NCI-H345 (cell line): ENCODE measurements around the gene KANSL2.
"Not testable (repeated sequence)": the region's sequence is repeated elsewhere in the genome, so short reads cannot be mapped to it uniquely, and the experiment has no call there.

ENCODE experiments used
- DNase-seq: peaks from one replicate; lab custom pipeline; 2025; lab: John Stamatoyannopoulos, UW

The KANSL2 gene

DNA sequence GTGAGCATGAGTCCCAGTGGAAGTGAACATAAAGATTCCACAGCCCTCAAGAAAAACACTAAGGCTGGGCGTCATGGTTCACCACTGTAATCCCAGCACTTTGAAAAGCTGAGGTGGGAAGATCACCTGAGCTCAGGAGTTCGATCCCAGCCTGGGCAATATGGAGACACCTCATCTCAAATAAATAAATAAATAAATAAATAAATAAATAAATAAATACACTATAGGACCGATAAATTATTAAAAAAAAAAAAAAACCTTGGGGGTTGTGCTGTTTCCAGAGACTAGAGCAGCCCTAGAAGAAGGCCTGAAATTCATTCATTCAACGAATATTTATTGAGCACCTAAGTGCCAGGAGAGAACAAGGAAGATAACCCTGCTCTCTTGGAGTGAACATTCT lies 1.5 kb upstream of the KANSL2 start:
- no peak for DNase-seq

- DNase-seq: no peak
Measured at GRCh38 chr12:48682927-48683326, 889 bp upstream of the KANSL2 start.

DNA sequence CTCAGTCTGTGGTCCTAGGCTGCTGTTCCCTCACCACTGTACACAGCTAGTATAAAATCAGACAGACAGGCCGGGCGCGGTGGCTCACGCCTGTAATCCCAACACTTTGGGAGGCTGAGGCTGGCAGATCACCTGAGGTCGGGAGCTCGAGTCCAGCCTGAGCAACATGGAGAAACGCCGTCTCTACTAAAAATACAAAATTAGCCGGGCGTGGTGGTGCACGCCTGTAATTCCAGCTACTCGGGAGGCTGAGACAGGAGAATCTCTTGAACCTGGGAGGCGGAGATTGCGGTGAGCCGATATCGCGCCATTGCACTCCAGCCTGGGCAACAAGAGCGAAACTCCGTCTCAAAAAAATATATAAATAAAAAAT lies 481 bp upstream of the KANSL2 start:
- not testable (repeated sequence) for DNase-seq

- DNase-seq: no peak
Measured at GRCh38 chr12:48681399-48681709, 684 bp downstream of the KANSL2 start.

DNA sequence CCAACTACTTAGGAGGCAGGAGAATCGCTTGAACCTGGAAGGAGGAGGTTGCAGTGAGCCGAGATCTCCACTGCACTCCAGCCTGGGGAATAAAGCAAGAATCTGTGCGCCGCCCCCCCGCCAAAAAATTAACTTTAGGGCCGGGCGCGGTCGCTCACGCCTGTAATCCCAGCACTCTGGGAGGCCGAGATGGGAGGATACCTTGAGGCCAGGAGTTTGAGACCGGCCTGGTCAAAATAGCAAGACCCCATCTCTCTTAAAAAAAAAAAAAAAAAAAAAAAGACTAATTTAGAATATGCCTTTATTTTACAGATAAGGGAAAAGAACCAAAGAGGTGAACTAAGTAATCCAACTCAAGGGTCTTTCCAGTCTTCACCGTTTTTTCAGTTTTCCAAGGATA lies 1.2 kb downstream of the KANSL2 start:
- no peak for DNase-seq

DNA sequence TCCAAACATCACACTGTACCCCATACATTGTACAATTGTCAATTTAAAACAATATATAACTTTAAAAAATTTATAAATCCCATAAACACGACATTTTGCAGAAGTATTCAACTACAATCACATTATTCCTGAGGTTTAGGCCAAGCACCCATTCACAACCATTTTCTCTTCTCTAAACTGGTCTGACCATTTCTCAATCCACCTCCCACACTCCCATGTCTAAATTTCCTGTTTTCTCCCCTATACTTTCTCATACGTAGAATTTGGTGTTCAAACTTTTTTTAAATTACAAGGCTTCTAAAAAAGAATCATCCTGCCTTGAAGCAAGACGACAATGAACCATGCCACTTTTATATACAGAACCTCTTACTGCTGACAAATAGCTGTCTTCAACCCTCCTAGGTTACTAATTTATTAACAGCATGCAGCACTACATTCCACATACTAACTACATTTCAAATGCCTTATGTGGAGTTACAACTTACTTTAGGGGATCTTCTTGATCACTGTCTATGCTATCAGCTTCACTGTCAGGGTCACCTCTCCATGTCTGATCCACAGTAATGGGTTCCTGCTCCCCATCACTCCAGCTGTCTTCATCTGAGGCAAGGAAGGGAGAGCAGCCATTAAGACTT lies 3.4 kb downstream of the KANSL2 start:
- DNase-seq: no peak

GRCh38 chr12:48671231-48671856 lies 10.7 kb downstream of the KANSL2 start:
- no peak for DNase-seq

DNA sequence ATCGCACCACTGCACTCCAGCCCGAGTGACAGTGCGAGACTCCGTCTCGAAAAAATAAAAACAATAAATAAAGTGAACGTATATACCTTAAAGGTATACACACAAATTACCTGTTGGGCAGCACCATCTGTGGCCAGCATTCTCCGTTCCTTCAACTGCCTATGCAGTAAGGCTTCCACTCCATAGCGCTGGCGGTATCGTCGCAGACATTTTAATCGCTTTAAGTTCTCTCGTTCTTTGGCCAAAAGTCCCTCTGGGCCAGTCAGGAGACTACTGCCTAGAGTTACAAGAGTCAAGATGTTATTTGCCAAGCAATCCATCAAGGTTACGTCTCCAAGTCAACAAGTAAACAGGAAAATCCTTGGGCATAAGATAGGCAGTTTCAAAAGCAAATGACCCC lies 13.0 kb downstream of the KANSL2 start:
- DNase-seq: no peak

DNA sequence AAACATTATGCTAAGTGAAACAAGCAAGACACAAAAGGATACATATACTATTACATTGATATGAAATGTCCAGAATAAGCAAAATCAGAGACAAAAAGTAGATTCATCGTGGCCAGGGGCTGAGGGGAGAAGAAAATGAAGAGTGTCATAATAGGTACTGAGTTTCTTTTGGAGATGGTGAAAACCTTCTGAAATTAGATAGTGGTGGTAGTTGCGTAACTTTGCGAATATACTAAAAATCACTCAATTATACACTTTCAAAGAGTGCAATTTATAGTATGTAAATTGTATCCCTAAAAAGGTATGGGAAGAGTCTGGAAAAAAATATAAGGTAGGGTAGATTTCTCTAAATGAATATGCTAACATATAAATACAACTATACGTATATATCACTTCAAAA lies 22.2 kb downstream of the KANSL2 start:
- DNase-seq: no peak

DNA sequence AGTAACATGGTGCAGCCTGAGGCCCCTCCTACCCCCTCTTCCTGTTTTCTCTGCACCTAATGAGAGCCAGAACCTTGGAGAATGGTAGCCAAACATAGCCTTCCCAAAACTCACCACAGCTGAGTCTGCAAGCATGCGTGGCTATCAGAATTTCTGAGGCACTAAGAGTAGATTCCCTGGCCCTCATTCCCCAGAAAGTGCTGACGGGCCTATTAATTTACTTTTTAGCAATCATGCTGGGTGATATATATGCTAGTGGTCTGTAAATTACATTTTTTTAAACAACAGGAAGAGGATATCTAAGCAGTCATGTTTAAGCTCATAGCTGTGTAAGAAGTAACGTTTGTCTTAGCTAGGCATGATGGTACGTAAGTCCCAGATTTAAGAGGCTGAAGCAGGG lies 30.4 kb downstream of the KANSL2 start:
- DNase-seq: no peak

GRCh38 chr12:48645354-48645753 lies 36.7 kb downstream of the KANSL2 start:
- DNase-seq: not testable (repeated sequence)

DNA sequence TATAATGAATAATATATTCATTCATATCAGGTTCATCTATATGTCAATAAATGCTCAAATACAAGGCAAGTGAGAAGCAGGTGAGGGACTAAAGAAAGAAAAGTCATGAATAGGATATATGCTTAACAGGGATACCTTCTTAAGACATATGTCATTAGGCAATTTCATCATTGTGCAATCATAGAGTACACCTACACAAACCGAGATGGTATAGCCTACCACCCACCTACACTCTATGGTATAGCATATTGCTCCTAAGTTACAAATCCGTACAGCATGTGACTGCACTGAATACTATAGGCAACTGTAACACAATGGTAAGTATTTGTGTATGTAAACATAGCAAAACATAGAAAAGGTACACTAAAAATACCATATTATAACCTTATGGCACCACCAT lies 39.0 kb downstream of the KANSL2 start:
- DNase-seq: no peak

DNA sequence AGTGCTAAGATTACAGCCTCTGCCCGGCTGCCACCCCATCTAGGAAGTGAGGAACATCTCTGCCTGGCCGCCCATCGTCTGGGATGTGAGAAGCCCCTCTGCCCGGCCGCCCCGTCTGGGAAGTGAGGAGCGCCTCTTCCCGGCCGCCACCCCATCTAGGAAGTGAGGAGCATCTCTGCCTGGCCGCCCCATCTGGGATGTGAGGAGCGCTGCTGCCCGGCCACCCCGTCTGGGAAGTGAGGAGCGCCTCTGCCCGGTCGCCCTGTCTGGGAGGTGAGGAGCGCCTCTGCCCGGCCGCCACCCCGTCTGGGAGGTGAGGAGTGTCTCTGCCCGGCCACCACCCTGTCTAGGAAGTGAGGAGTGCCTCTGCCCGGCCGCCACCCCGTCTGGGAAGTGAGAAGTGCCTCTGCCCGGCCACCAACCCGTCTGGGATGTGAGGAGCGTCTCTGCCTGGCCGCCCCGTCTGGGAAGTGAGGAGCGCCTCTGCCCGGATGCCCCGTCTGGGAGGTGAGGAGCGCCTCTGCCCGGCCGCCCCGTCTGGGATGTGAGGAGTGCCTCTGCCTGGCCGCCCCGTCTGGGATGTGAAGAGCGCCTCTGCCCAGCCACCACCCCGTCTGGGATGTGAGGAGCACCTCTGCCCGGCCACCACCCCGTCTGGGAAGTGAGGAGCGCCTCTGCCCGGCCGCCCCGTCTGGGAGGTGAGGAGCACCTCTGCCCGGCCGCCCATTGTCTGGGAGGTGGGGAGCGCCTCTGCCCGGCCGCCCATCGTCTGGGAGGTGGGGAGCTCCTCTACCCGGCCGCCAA lies 40.1 kb downstream of the KANSL2 start:
- not testable (repeated sequence) for DNase-seq

- no peak for DNase-seq
Measured at GRCh38 chr12:48640854-48641253, 41.2 kb downstream of the KANSL2 start.

GRCh38 chr12:48640428-48640827 lies 41.6 kb downstream of the KANSL2 start:
- DNase-seq: no peak

DNA sequence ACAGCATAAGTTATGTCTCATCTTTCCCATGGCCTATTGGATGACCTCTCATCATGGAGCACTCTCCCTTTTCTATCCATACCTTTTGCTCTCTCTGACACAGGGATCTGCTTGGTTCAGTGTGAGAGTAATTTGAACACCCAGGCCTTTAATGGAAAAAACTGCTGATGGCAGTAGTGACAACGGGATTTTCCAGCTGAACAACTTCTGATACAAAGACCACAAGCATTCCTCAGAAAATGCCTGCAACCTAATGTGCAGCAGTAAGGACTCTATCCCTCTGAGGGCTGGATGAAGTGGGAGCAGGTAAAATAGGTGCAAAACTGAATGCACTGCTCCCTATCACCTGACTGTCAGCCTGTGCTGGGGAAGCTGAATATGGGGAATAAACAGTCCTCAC lies 51.0 kb downstream of the KANSL2 start:
- DNase-seq: no peak

DNA sequence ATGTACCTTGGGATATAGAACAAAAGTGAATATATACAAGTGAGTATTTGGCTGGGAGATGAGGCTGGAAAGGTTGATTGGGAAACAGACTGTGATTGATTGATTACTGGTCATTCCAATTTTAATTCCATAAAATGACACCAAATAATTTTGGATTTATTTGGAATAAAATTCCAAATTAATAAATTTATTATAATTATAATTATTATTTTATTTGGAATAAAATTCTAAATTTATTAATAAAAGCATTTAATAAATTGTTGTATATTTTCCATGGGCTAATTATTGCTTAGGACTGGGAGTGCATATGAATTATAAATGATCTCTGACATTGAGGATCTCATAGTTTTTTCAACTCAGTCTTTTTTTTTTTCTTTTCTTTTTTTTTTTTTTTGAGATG lies 51.7 kb downstream of the KANSL2 start:
- DNase-seq: no peak

GRCh38 chr12:48629541-48629940 lies 52.5 kb downstream of the KANSL2 start:
- DNase-seq: no peak

DNA sequence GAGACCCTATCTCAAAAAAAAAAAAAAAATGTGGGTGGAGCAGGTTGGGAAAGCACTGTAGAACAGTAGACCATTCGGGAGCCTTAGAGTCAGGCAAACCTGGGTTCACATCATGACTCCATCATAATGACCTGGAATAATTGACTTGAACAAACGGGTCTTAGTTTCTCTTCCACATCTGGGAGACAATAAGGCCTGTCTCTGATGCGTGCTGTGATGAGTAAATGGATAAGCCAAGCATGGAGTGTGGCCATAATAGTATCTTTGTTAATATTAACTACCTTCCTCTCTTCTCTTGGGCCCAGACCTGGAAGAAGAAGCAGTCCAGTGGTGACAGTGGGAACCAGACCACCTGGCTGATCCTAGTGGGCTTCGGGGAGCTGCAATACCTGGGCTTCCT lies 54.5 kb downstream of the KANSL2 start:
- DNase-seq: no peak

DNA sequence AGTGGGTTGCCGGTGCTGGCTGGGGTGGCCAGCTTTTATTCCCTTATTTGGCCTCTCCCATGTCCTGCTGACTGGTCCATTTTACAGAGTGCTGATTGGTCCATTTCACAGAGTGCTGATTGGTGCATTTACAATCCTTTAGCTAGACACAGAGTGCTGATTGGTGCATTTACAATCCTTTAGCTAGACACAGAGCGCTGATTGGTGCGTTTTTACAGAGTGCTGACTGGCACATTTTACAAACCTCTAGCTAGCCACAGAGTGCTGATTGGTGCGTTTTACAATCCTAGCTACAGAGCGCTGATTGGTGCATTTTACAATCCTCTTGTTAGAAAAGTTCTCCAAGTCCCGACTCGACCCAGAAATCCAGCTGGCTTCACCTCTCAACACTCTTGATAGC lies 59.0 kb downstream of the KANSL2 start:
- DNase-seq: not testable (repeated sequence)

DNA sequence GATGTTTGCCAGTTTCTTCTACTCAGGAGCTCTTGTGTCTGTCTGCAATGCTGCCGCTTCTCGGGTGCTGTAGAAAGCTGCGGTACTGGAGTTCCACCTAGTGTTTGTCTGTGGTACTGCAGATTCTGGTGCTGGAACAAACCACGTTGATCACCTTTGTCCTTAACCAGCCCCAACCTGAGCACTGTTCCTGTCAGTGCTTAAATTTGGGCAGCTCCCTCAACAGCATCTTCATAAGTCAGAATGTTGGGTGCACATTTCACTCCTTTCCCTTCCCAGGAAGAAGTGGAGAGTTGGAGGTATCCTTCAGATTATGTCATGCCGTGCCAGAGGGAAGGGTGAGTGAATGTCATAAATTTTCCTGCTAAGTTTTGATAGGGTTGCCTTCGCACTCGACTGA lies 63.5 kb downstream of the KANSL2 start:
- peak; percentile 30 for DNase-seq

DNA sequence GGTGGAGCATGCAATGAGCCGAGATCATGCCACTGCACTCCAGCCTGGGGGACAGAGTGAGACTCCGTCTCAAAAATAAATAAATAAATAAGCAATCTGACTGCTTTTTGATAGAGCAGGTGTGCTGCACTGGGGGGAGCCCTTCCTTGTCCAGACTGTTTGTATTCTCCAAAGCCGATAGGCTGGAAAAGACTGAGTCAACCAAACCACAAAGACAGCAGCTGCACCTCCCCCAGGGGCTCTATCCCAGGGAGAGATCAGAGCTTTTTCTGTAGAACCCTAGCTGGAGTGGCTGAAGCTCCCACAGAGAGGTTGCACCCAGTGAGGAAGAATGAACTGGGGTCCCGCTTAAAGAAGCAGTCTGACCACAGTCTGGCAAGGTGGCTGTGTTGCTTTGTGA lies 66.4 kb downstream of the KANSL2 start:
- no peak for DNase-seq

GRCh38 chr12:48613321-48613720 lies 68.7 kb downstream of the KANSL2 start:
- no peak for DNase-seq
